GM23338 (cell line): ENCODE results near the gene CPLX1.

Source experiments
- CREB1 ChIP-seq: fragments of 250-450 bp; sonication (Bioruptor Pico); IDR thresholded peaks from 2 replicates; pipeline ENCODE4 v1.5.0; 2020; ENCODE audit warnings: low read depth, mild to moderate bottlenecking, moderate library complexity
- CTCF ChIP-seq, 2 experiments: fragments of 200-600 bp in 1 of 2; sonication (generic) in 1 of 2; conservative IDR thresholded peaks; 2 replicates each; pipeline versions ENCODE4 v1.5.1 to v1.6.1; 2016 to 2017; ENCODE audit warnings: antibody characterized with exemption in 2 of 2, low read depth in 2 of 2, mild to moderate bottlenecking in 2 of 2, moderate library complexity in 1 of 2
- ETS1 ChIP-seq: IDR thresholded peaks from 2 replicates; pipeline ENCODE4 v1.6.1; 2016; ENCODE audit warnings: antibody characterized with exemption
- EZH2 ChIP-seq: fragments of 200-600 bp; sonication (generic); IDR thresholded peaks from one replicate; pipeline ENCODE4 v1.8.0; 2017; ENCODE audit warnings: antibody characterized with exemption, mild to moderate bottlenecking, low read depth; ENCODE audit not compliant: unreplicated experiment
- EZH2phosphoT487 ChIP-seq: fragments of 200-600 bp; sonication (generic); IDR thresholded peaks from one replicate; pipeline ENCODE4 v1.8.1; 2018; ENCODE audit warnings: antibody characterized with exemption; ENCODE audit not compliant: unreplicated experiment
- JUNB ChIP-seq: IDR thresholded peaks from one replicate; pipeline ENCODE4 v1.6.1; 2016; ENCODE audit warnings: antibody characterized with exemption; ENCODE audit not compliant: unreplicated experiment
- POLR2AphosphoS5 ChIP-seq: IDR thresholded peaks from 2 replicates; pipeline ENCODE4 v1.6.1; 2016; ENCODE audit warnings: antibody characterized with exemption, low read depth
- REST ChIP-seq: IDR thresholded peaks from one replicate; pipeline ENCODE4 v1.6.1; 2018; ENCODE audit warnings: antibody characterized with exemption; ENCODE audit not compliant: unreplicated experiment
- ZNF114 ChIP-seq: fragments of 250-450 bp; sonication (Bioruptor Pico); IDR thresholded peaks from 2 replicates; pipeline ENCODE4 v1.5.0; 2020; ENCODE audit warnings: mild to moderate bottlenecking, moderate library complexity
- ZNF331 ChIP-seq: fragments of 250-450 bp; sonication (Bioruptor Pico); IDR thresholded peaks from 2 replicates; pipeline ENCODE4 v1.5.0; 2020; ENCODE audit warnings: low read depth, mild to moderate bottlenecking, moderate library complexity

GRCh38 chr4:771464-771863 is 54.5 kb downstream of the CPLX1 start:
- no peak for TF ChIP-seq CTCF (conservative IDR thresholded peaks at IDR 0.05; ENCODE audit: low read depth in 2 of 2)
- no peak for TF ChIP-seq EZH2
- TF ChIP-seq POLR2AphosphoS5 = no peak
- no peak for TF ChIP-seq ZNF331 (CRISPR knock-in tag)
- no peak for TF ChIP-seq JUNB
- TF ChIP-seq REST = no peak
- no peak for TF ChIP-seq CREB1 (CRISPR knock-in tag)
- no peak for TF ChIP-seq EZH2phosphoT487
- no peak for TF ChIP-seq ETS1
- TF ChIP-seq ZNF114 (CRISPR knock-in tag) = no peak
